Body of pancreas (tissue), 4 donors: Measurements from ENCODE around the gene ANAPC15.

Experiments
- CTCF ChIP-seq, 7 experiments: fragments of 450-650 bp in 4 of 7; fragments of 200-600 bp in 3 of 7; sonication (generic) in 3 of 7; IDR thresholded peaks; one replicate each; pipeline ENCODE4 v1.5.1; 2016 to 2019; ENCODE audit warnings: antibody characterized with exemption in 7 of 7
- POLR2A ChIP-seq, 3 donors: fragments of 450-650 bp; IDR thresholded peaks; one replicate each; pipeline ENCODE4 v1.6.1; 2016; ENCODE audit warnings: antibody characterized with exemption in 3 of 3, mild to moderate bottlenecking in 2 of 3

GRCh38 chr11:72066855-72067254 lies 45.6 kb downstream of the ANAPC15 start:
- TF ChIP-seq CTCF (IDR thresholded peaks at IDR 0.05) (no peak), POLR2A (IDR thresholded peaks at IDR 0.05) (no peak)
